ENCODE data around the gene HPS3.
"Not testable (repeated sequence)": the region's sequence is repeated elsewhere in the genome, so short reads cannot be mapped to it uniquely, and the experiment has no call there.

The HPS3 gene

GRCh38 chr3:149188494-149188893 lies 59.1 kb downstream of the HPS3 start:
- no peak for DNase-seq

- no peak for DNase-seq
These were observed 65.8 kb downstream of the HPS3 start for GRCh38 chr3:149195221-149195620.

GRCh38 chr3:149196805-149197592 lies 67.6 kb downstream of the HPS3 start:
- DNase-seq = not testable (repeated sequence)

GRCh38 chr3:149197669-149198068 lies 68.2 kb downstream of the HPS3 start:
- DNase-seq = no peak

GRCh38 chr3:149198611-149199010 lies 69.2 kb downstream of the HPS3 start:
- DNase-seq = no peak

- no peak for DNase-seq
These were observed 70.0 kb downstream of the HPS3 start for GRCh38 chr3:149199474-149199873.

- no peak for DNase-seq
These were observed 74.3 kb downstream of the HPS3 start for GRCh38 chr3:149203758-149204157.

GRCh38 chr3:149204390-149204991 lies 75.1 kb downstream of the HPS3 start:
- DNase-seq = no peak

- DNase-seq = no peak
These were observed 78.0 kb downstream of the HPS3 start for GRCh38 chr3:149207475-149207874.

GRCh38 chr3:149209431-149209830 lies 80.0 kb downstream of the HPS3 start:
- no peak for DNase-seq

- DNase-seq = no peak
These were observed 82.9 kb downstream of the HPS3 start for GRCh38 chr3:149212386-149212785.

- no peak for DNase-seq
These were observed 85.3 kb downstream of the HPS3 start for GRCh38 chr3:149214702-149215101.

GRCh38 chr3:149215515-149215914 lies 86.1 kb downstream of the HPS3 start:
- no peak for DNase-seq

- no peak for DNase-seq
These were observed 86.9 kb downstream of the HPS3 start for GRCh38 chr3:149216193-149216869.

- no peak for DNase-seq
These were observed 87.9 kb downstream of the HPS3 start for GRCh38 chr3:149217347-149217746.

- not testable (repeated sequence) for DNase-seq
These were observed 90.1 kb downstream of the HPS3 start for GRCh38 chr3:149219380-149220121.

GRCh38 chr3:149221783-149222517 lies 92.5 kb downstream of the HPS3 start, which contains the start of gene CP:
Gene CP, minus strand, starts transcription at chr3:149221829. Its CDS starts 37 bp downstream, at chr3:149221792.
- no peak for DNase-seq

All from activated CD4-positive, alpha-beta T cell treated with anti-CD3 and anti-CD28 coated beads for 1 hour (primary cell).